Neutrophil (primary cell): Measurements from ENCODE around the gene SEMA7A.

Experiments used
- H3K27ac ChIP-seq: fragments of 200-600 bp; sonication (generic); 2 replicates; pipeline ENCODE4 v1.5.1; 2016; ENCODE audit warnings: mild to moderate bottlenecking, moderate library complexity
- H3K27me3 ChIP-seq: fragments of 200-600 bp; sonication (generic); 2 replicates; pipeline ENCODE4 v1.6.0; 2016; ENCODE audit warnings: mild to moderate bottlenecking
- H3K36me3 ChIP-seq: fragments of 200-600 bp; sonication (generic); 2 replicates; pipeline ENCODE4 v1.5.1; 2017
- H3K4me1 ChIP-seq, 2 experiments: fragments of 200-600 bp in 1 of 2; sonication (generic) in 1 of 2; 1 replicate in 1 of 2; 2 replicates in 1 of 2; pipeline versions ENCODE4 v1.5.1 to v1.6.1; 2013 to 2016; ENCODE audit warnings: low read depth in 1 of 2, low read length in 1 of 2, mild to moderate bottlenecking in 1 of 2, moderate library complexity in 1 of 2; ENCODE audit not compliant: control insufficient read depth in 1 of 2, insufficient read depth in 1 of 2
- H3K4me3 ChIP-seq, 2 experiments: fragments of 200-600 bp in 1 of 2; sonication (generic) in 1 of 2; 1 replicate in 1 of 2; 2 replicates in 1 of 2; pipeline ENCODE4 v1.5.1; 2013 to 2016; ENCODE audit warnings: low read depth in 1 of 2, low read length in 1 of 2, mild to moderate bottlenecking in 1 of 2, moderate library complexity in 1 of 2
- H3K9me3 ChIP-seq: fragments of 200-600 bp; sonication (generic); 2 replicates; pipeline ENCODE4 v1.5.1; 2016
- CTCF ChIP-seq: fragments of 200-600 bp; sonication (generic); IDR thresholded peaks from 2 replicates; pipeline ENCODE4 v1.5.1; 2016; ENCODE audit warnings: antibody characterized with exemption

SEMA7A gene

GRCh38 chr15:74408385-74408784 is 25.4 kb downstream of the SEMA7A start:
- no peak for TF ChIP-seq CTCF
- no peak overlapping the region for H3K4me3 ChIP-seq
- H3K27me3 ChIP-seq = peaks cover 7% of the 10 kb centered on the region
- no peaks in the 10 kb centered on the region for H3K9me3 ChIP-seq
- H3K27ac ChIP-seq = no peak overlapping the region
- H3K4me1 ChIP-seq = peaks cover 11 to 13% of the 10 kb centered on the region in 2 experiments
- no peaks in the 10 kb centered on the region for H3K36me3 ChIP-seq

GRCh38 chr15:74406992-74407705 is 26.6 kb downstream of the SEMA7A start:
- TF ChIP-seq CTCF = no peak

GRCh38 chr15:74406517-74406916 is 27.2 kb downstream of the SEMA7A start:
- peaks cover 23 to 30% of the 10 kb centered on the region in 2 experiments for H3K4me1 ChIP-seq
- no peaks in the 10 kb centered on the region for H3K36me3 ChIP-seq
- TF ChIP-seq CTCF = no peak
- peaks cover 7% of the 10 kb centered on the region for H3K27me3 ChIP-seq
- no peaks in the 10 kb centered on the region for H3K9me3 ChIP-seq
- H3K4me3 ChIP-seq = no peak overlapping the region
- H3K27ac ChIP-seq = no peak overlapping the region

More at GRCh38 chr15:74406992-74407705, 26.6 kb downstream of the SEMA7A start:
- peaks cover 7% of the 10 kb centered on the region for H3K27me3 ChIP-seq
- H3K4me1 ChIP-seq = peaks cover 23 to 25% of the 10 kb centered on the region in 2 experiments
- no peaks in the 10 kb centered on the region for H3K9me3 ChIP-seq
- no peak overlapping the region for H3K27ac ChIP-seq
- no peak overlapping the region for H3K4me3 ChIP-seq
- H3K36me3 ChIP-seq = no peaks in the 10 kb centered on the region

- no peak for TF ChIP-seq CTCF
- Histone ChIP-seq H3K27ac (no peak overlapping the region), H3K36me3 (no peaks in the 10 kb centered on the region), H3K9me3 (no peaks in the 10 kb centered on the region), H3K4me1 (peaks cover 23 to 33% of the 10 kb centered on the region in 2 experiments), H3K27me3 (peaks cover 14% of the 10 kb centered on the region), H3K4me3 (no peak overlapping the region)
Measured at GRCh38 chr15:74405823-74406222, 27.9 kb downstream of the SEMA7A start.

- Histone ChIP-seq H3K4me3 (peak overlapping the region in 1 of 2 experiments; percentile 38), H3K36me3 (no peaks in the 10 kb centered on the region), H3K9me3 (no peaks in the 10 kb centered on the region), H3K27me3 (peaks cover 20% of the 10 kb centered on the region), H3K27ac (peak overlapping the region; percentile 72), H3K4me1 (peaks cover 23 to 36% of the 10 kb centered on the region in 2 experiments)
- TF ChIP-seq CTCF = no peak
Measured at GRCh38 chr15:74403991-74404563, 29.7 kb downstream of the SEMA7A start.
